Stimulated activated CD4-positive, alpha-beta T cell treated with anti-CD3 and anti-CD28 coated beads, TNF-alpha, amount 100 ng/mL, for 48 hours (primary cell): Measurements from ENCODE around the gene ZDHHC18.
A peak's percentile ranks its signal among the peaks of the same experiment; 100 is the strongest.
"Not testable (repeated sequence)": the region's sequence is repeated elsewhere in the genome, so short reads cannot be mapped to it uniquely, and the experiment has no call there.

Experiments
- DNase-seq, 3 donors: peaks; one replicate each; pipeline ENCODE4 v3.0.0-alpha.2; 2020; ENCODE audit warnings: low read depth in 3 of 3

Gene ZDHHC18

GRCh38 chr1:26857473-26858060 is 31.1 kb downstream of the ZDHHC18 start:
- no peak for DNase-seq

GRCh38 chr1:26858160-26858559 is 31.7 kb downstream of the ZDHHC18 start:
- DNase-seq = no peak

GRCh38 chr1:26858891-26859640 is 32.6 kb downstream of the ZDHHC18 start:
- no peak for DNase-seq

GRCh38 chr1:26861286-26861701 is 34.8 kb downstream of the ZDHHC18 start:
- DNase-seq = no peak

GRCh38 chr1:26861889-26862378 is 35.4 kb downstream of the ZDHHC18 start:
- no peak for DNase-seq

GRCh38 chr1:26862781-26863684 is 36.5 kb downstream of the ZDHHC18 start, which contains the start of gene SFN:
Gene SFN, plus strand, starts transcription at chr1:26863149. Its CDS starts 64 bp downstream, at chr1:26863213.
- DNase-seq = peak; percentile 39 to 60 (median 48)

GRCh38 chr1:26863685-26864077 is 37.2 kb downstream of the ZDHHC18 start:
- DNase-seq = no peak

- peak; percentile 91 to 92 (median 92) for DNase-seq
Observed at GRCh38 chr1:26864610-26865480, 38.4 kb downstream of the ZDHHC18 start.

GRCh38 chr1:26873097-26873496 is 46.6 kb downstream of the ZDHHC18 start:
- DNase-seq = not testable (repeated sequence)

- no peak for DNase-seq
Observed at GRCh38 chr1:26874896-26875295, 48.4 kb downstream of the ZDHHC18 start.

- DNase-seq = no peak
Observed at GRCh38 chr1:26877326-26877725, 50.8 kb downstream of the ZDHHC18 start.

- no peak for DNase-seq
Observed at GRCh38 chr1:26879793-26880192, 53.3 kb downstream of the ZDHHC18 start.

GRCh38 chr1:26881611-26882010 is 55.1 kb downstream of the ZDHHC18 start:
- not testable (repeated sequence) for DNase-seq

GRCh38 chr1:26882696-26883463 is 56.4 kb downstream of the ZDHHC18 start:
- DNase-seq = no peak

- no peak for DNase-seq
Observed at GRCh38 chr1:26887125-26887524, 60.6 kb downstream of the ZDHHC18 start.

GRCh38 chr1:26888231-26888630 is 61.7 kb downstream of the ZDHHC18 start:
- no peak for DNase-seq

GRCh38 chr1:26889551-26890466 is 63.3 kb downstream of the ZDHHC18 start, which contains the start of gene GPN2:
Gene GPN2, minus strand, starts transcription at chr1:26890283. Its CDS starts 187 bp downstream, at chr1:26890096.
- DNase-seq = peak; percentile 52 to 73 (median 58)

- DNase-seq = no peak
Observed at GRCh38 chr1:26890467-26890796, 63.9 kb downstream of the ZDHHC18 start.

GRCh38 chr1:26894263-26894662 is 67.8 kb downstream of the ZDHHC18 start:
- DNase-seq = no peak
